Muscle layer of colon (tissue), 2 donors: ENCODE results near the gene MB.

Source experiments
- H3K27ac ChIP-seq: one replicate; pipeline ENCODE4 v1.7.0; 2013; ENCODE audit warnings: low read depth, mild to moderate bottlenecking, low read length, moderate library complexity
- H3K27me3 ChIP-seq, 2 donors: one replicate each; pipeline ENCODE4 v1.7.0; 2013; ENCODE audit warnings: low read length in 2 of 2, mild to moderate bottlenecking in 2 of 2; ENCODE audit not compliant: insufficient read depth in 2 of 2, control insufficient read depth in 1 of 2
- H3K36me3 ChIP-seq: one replicate; pipeline ENCODE4 v1.7.0; 2013; ENCODE audit warnings: mild to moderate bottlenecking, low read length; ENCODE audit not compliant: insufficient read depth
- H3K4me1 ChIP-seq: one replicate; pipeline ENCODE4 v1.7.0; 2013; ENCODE audit warnings: mild to moderate bottlenecking, low read length; ENCODE audit not compliant: insufficient read depth
- H3K4me3 ChIP-seq, 2 donors: one replicate each; pipeline ENCODE4 v1.7.0; 2013; ENCODE audit warnings: low read length in 2 of 2, low read depth in 1 of 2, mild to moderate bottlenecking in 1 of 2, moderate library complexity in 1 of 2
- H3K9ac ChIP-seq: one replicate; pipeline ENCODE4 v1.7.0; 2013; ENCODE audit warnings: low read length
- H3K9me3 ChIP-seq: one replicate; pipeline ENCODE4 v1.7.0; 2013; ENCODE audit warnings: mild to moderate bottlenecking, low read length
- donor health status: abdominal sarcoma.
- donor health status: Adenocarcinoma of cecum.

Gene MB

DNA sequence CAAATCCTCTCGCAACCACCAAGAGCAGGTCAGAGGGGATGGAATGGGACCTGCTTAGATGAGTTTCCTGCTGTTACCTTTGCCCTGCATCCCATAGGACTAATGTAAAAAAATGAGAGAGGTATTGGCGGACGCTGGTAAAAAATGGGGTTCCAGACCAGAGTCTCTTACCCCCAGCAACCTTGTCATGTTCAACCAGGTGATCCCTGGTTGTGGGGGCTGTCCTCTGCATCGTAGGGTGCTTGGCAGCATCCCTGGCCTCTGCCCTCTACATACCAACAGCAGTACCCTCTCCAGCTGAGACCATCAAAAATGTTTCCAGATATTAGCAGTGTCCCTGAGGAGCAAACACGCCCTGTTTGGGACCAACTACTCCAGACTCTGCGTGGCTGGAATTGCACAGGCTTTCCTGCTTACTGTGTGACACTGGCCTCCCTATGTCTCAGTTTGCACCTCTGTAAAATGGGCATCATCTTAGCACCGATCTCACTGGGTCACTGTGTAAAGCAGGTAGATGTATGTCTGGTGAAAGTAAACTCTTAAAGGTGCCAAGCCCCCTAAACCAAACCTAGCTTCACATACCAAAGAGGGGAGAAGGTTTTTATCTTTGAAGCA is 32.6 kb upstream of the MB start:
- H3K9ac ChIP-seq: no peak overlapping the region
- H3K27ac ChIP-seq: no peak overlapping the region
- H3K4me1 ChIP-seq: peaks cover 29% of the 10 kb centered on the region
- no peaks in the 10 kb centered on the region for H3K9me3 ChIP-seq
- no peaks in the 10 kb centered on the region for H3K27me3 ChIP-seq
- peak overlapping the region in 1 of 2 donors; percentile 98 for H3K4me3 ChIP-seq
- no peaks in the 10 kb centered on the region for H3K36me3 ChIP-seq

DNA sequence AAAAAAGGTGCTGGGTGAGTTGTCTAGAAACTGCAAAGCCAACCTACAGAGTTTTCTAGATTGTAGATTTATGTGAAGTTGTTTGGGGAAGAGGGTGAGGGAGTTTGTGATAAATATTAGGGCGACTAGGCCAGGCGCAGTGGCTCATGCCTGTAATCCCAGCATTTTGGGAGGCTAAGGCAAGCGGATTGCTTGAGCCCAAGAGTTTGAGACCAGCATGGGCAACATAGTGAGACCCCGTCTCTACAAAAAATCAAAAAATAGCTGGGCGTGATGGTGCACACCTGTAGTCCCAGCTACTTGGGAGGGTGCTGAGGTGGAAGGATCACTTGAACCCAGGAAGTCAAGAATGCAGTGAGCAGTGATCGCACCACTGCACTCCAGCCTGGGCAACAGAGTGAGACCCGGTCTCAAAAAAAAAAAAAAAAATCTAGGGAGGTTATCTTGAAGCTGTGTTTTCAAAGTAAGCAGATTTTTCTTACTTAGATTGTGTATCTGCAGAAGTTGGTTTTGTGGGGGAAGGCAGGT is 32.0 kb upstream of the MB start:
- Histone ChIP-seq H3K27me3 (no peaks in the 10 kb centered on the region), H3K27ac (peak overlapping the region; percentile 98), H3K4me3 (peak overlapping the region; percentile 94 to 98), H3K36me3 (no peaks in the 10 kb centered on the region), H3K9ac (peak overlapping the region; percentile 88), H3K9me3 (no peaks in the 10 kb centered on the region), H3K4me1 (peaks cover 29% of the 10 kb centered on the region)

DNA sequence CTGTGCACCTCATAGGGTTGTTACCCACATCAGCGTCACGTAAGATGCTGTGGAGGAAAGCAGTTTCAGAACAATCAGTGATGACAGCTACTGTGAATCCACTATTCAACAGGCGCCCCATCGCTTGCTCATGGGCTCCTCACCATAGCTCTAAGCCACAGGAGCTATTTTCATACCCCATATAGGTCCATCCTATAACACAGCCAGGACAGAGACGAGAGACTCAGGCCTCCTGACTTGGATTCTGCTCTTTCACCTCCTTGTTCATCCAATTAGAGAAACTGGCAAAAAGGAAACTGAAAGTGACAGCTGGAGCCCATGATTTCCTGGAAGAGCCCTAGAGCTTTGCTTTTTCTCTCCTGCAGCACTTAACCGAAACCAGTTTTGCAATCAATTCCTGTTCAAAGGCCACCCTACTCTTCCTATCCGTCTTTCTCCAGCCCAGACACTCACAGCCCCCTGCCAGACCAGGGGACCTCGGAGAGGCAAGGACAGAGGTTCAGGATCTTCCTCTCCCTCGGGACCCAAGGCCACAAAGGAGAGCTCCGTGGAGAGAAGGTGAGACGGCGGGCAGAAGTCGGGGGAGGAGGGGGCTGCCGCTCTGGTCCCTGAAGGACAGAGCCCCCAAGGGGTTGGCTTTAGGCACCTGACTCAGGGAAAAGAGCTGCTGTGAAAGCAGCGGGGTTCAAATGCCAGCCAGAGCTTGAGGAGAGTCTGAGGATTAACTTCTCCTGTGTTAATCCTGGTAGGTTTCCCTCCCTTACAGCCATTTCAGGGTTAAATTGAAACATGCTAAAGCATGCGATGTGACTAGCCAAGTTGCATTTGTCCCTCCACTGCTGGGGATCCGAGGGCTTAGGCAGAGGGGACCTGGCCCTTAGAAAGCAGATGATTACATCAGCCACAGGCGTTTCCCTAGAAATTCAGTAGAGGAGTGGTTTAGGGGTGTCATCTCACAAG is 31.2 kb upstream of the MB start, which contains the start of gene APOL6:
Gene APOL6 (plus strand): TSS at position 381 of the 960 bp plus-strand sequence. CDS start 7,980 bp downstream, outside the sequence.
- Histone ChIP-seq H3K27me3 (no peaks in the 10 kb centered on the region), H3K27ac (peak within 1 kb of the TSS; percentile 98), H3K9ac (peak within 1 kb of the TSS; percentile 88), H3K4me1 (peaks cover 29% of the 10 kb centered on the region), H3K36me3 (no peaks in the 10 kb centered on the region), H3K9me3 (no peaks in the 10 kb centered on the region), H3K4me3 (peak within 1 kb of the TSS; percentile 94 to 98)

DNA sequence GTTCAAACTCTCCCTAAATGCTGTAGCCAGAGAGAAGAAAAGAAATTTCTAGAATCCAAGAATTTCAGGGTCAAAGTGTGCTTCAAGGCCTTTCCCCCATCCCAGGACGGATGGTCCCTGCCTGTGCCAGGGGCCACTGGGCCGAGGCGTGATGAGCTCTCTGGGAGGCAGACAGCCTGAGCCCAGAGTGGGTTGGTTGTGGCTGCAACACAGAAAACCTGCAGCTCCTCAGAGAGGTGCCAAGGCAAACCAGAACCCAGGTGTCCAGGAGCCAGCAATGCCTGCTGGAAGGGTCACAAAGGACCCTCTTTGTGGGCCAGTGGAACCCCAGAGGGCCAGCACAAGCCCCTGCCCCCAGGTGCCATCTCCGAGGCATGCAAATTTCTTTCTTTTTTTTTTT is 28.5 kb upstream of the MB start:
- Histone ChIP-seq H3K4me3 (no peak overlapping the region), H3K9ac (no peak overlapping the region), H3K4me1 (peaks cover 39% of the 10 kb centered on the region), H3K9me3 (no peaks in the 10 kb centered on the region), H3K27me3 (no peaks in the 10 kb centered on the region), H3K27ac (no peak overlapping the region), H3K36me3 (no peaks in the 10 kb centered on the region)

DNA sequence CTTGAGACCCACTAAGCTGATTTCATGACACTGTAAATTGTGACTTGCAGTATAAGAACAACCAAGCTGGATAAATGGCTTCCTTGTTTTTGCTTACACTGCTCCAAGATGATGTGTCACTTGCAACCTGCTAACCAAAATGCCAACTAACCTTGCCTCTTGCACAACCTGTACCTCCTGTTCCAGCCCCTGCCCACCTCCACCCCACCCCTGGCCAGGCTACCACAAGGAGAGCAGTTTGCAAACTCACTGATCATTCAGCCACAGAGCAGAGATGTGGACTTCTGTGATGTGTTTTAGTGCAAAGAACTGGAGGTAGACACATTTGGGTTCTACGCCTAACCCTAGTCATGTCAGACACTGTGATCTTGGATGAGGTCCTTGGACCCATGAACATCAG is 26.9 kb upstream of the MB start:
- H3K4me3 ChIP-seq: no peak overlapping the region
- no peaks in the 10 kb centered on the region for H3K36me3 ChIP-seq
- peaks cover 23% of the 10 kb centered on the region for H3K4me1 ChIP-seq
- H3K27ac ChIP-seq: no peak overlapping the region
- H3K9me3 ChIP-seq: no peaks in the 10 kb centered on the region
- no peak overlapping the region for H3K9ac ChIP-seq
- H3K27me3 ChIP-seq: no peaks in the 10 kb centered on the region

DNA sequence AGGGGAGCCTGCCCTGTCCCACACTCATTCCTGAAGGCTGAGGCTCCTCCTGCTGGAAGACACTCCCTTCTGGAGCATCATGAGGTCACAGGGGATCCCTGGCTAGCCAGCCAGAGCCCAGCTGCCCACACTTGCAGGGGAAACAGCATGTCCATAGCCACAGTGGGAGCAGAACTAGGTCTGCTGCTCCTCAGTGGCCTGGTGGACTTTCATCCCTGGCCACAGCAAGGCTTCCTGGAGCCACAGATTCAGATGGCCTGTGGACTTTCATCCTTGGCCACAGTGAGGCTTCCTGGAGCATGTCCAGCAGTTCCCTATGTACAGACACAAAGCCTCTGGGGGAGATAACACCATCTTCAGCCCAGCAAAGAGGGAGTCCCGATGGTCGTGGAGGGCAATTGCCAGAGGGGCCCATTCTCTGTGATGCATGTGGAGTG is 25.2 kb upstream of the MB start:
- Histone ChIP-seq H3K9ac (no peak overlapping the region), H3K36me3 (no peaks in the 10 kb centered on the region), H3K9me3 (no peaks in the 10 kb centered on the region), H3K4me3 (no peak overlapping the region), H3K27ac (no peak overlapping the region), H3K27me3 (no peaks in the 10 kb centered on the region), H3K4me1 (peaks cover 36% of the 10 kb centered on the region)

DNA sequence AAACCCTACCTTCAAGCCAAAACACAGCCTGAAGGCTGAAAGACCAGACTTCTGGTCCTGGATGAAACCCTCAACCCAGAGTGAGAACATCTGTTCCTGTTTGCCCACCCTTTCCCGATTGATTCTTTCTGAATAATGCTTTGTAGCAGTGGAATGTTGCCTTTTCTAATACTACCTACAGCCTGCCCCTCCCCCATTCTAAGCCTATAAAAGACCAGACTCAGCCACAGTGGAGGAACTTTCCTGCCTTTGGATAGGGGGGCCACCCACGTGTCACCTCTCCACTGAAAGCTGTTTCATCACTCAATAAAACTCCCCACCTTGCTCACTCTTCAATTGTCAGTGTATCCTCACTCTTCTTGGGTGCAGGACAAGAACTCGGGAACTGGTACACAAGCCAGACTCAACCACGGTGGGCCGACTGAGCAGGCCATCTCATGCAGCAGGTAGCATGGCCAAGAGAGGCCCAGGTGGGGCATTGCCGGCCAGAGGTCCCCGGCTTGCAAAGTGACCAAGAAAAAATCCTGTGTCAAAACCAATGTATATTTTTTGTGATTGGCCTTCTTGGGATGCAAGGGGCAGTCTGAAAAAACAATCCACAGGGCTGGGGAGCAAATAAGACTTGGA is 24.5 kb upstream of the MB start:
- Histone ChIP-seq H3K4me1 (peaks cover 35% of the 10 kb centered on the region), H3K36me3 (no peaks in the 10 kb centered on the region), H3K27me3 (no peaks in the 10 kb centered on the region), H3K9ac (no peak overlapping the region), H3K9me3 (no peaks in the 10 kb centered on the region), H3K4me3 (no peak overlapping the region), H3K27ac (no peak overlapping the region)

DNA sequence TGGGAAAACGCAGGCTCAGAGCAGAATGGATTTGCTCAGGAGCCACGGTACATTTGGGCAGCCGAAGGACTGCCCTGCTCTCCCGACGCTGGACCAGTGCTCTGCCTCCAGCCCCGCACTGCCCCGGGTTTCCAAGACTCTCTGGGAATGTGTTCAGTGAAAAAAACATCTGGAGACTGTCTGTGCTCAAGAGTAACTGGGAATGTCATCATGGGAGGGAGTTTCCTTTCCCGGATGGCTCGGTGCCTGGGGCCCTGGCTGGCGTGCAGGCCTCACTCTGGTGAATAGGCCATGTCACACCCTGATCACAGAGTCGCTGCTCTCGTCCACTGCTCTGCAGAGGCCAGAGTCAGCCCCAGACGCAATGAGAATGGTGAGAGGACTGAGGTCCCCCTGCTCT is 21.3 kb upstream of the MB start:
- Histone ChIP-seq H3K4me3 (peak overlapping the region in 1 of 2 donors; percentile 14), H3K36me3 (no peaks in the 10 kb centered on the region)

DNA sequence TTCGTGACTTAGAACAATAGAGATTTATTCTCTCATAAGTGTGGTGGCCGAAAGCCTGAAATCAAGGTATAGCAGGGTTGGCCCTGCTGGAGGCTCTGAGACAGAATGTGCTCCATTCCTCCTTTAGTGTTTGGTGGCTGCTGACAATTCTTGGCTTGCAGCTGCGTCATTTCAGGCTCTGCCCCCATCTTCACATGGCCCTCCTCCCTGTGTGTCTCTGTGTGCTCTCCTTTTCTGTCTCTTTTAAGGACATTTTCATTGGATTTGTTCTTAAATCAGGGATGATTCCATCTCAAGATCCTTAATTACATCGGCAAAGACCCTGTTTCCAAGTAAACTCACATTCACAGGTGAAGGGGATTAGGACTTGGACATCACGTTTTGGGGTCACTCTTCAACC is 20.9 kb upstream of the MB start:
- Histone ChIP-seq H3K27ac (peak overlapping the region; percentile 84), H3K9me3 (no peaks in the 10 kb centered on the region), H3K4me3 (peak overlapping the region in 1 of 2 donors; percentile 14), H3K36me3 (no peaks in the 10 kb centered on the region), H3K27me3 (no peaks in the 10 kb centered on the region), H3K4me1 (peaks cover 30% of the 10 kb centered on the region), H3K9ac (peak overlapping the region; percentile 25)

More for the DNA sequence above, 21.3 kb upstream of the MB start:
- Histone ChIP-seq H3K9me3 (no peaks in the 10 kb centered on the region), H3K4me1 (peaks cover 32% of the 10 kb centered on the region), H3K9ac (peak overlapping the region; percentile 37), H3K27ac (peak overlapping the region; percentile 84), H3K27me3 (no peaks in the 10 kb centered on the region)

DNA sequence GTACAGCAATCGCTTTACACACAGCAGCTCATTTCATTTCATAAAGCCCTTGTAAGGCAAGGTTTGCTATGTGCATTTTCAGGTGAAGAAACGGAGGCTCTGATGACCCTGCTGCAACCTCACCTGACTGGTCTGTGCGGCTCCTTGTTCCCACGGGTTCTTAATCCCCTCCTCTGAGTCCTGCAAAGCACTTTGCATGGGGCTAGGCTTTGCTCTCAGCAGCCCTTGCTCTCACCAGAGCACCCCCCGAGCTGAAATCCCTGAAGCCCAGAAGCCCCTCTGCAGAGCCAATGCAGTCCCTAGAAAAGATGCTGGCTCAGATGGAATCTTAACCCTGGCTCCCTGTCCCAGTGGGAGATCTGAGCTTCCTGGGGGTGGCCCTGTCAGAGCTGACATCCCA is 20.1 kb upstream of the MB start:
- Histone ChIP-seq H3K27me3 (no peaks in the 10 kb centered on the region), H3K36me3 (no peaks in the 10 kb centered on the region), H3K9me3 (no peaks in the 10 kb centered on the region), H3K9ac (no peak overlapping the region), H3K27ac (peak overlapping the region; percentile 84), H3K4me1 (peaks cover 23% of the 10 kb centered on the region), H3K4me3 (no peak overlapping the region)

DNA sequence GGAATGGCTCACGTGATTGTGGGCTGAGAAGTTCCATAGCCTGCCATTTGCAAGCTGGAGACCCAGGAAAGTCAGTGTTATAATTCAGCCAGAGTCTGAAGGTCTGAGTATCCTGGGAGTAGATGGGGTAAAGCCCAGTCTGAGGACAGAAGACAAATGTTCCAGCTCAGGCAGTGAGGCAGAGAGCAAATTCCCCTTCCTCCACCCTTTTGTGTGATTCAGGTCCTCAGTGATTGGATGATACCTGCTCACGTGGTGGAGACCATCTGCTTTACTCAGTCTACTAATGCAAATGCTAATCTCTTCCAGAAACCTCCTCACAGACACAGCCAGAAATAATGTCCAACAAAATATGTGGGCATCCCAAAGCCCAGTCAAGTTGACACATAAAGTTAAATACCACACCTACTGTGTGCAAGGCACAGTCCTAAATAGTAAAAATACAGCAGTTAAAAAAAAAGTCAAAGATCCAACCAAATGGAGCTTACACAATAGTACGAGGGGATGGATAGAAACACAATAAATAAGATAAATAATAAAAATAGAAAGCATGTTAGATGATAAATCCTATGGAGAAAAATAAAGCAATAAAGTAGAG is 17.9 kb upstream of the MB start:
- no peaks in the 10 kb centered on the region for H3K9me3 ChIP-seq
- no peak overlapping the region for H3K27ac ChIP-seq
- no peak overlapping the region for H3K4me3 ChIP-seq
- H3K9ac ChIP-seq: no peak overlapping the region
- H3K4me1 ChIP-seq: peaks cover 22% of the 10 kb centered on the region
- no peaks in the 10 kb centered on the region for H3K27me3 ChIP-seq
- H3K36me3 ChIP-seq: no peaks in the 10 kb centered on the region
